GM12874 (cell line): ENCODE results near the gene OPN4.

Experiments
- CTCF ChIP-seq: IDR thresholded peaks from 2 replicates; pipeline ENCODE4 v1.5.1; 2011; ENCODE audit warnings: low read depth, mild to moderate bottlenecking, control low read depth, low read length, moderate library complexity; ENCODE audit not compliant: insufficient read depth

OPN4 gene

GRCh38 chr10:86687750-86688149, 33.4 kb downstream of the OPN4 start:
- no peak for TF ChIP-seq CTCF

- peak; percentile 87 for TF ChIP-seq CTCF
Observed at GRCh38 chr10:86688398-86688921, 34.1 kb downstream of the OPN4 start.

- TF ChIP-seq CTCF, result no peak
Observed at GRCh38 chr10:86689146-86689545, 34.8 kb downstream of the OPN4 start.

GRCh38 chr10:86690231-86690630, 35.9 kb downstream of the OPN4 start:
- no peak for TF ChIP-seq CTCF

GRCh38 chr10:86690657-86691084, 36.3 kb downstream of the OPN4 start:
- TF ChIP-seq CTCF, result no peak

GRCh38 chr10:86691333-86692022, 37.1 kb downstream of the OPN4 start:
- TF ChIP-seq CTCF, result no peak

- no peak for TF ChIP-seq CTCF
Observed at GRCh38 chr10:86692023-86692514, 37.7 kb downstream of the OPN4 start.
